Measurements from ENCODE around the gene ABCA4.

DNA sequence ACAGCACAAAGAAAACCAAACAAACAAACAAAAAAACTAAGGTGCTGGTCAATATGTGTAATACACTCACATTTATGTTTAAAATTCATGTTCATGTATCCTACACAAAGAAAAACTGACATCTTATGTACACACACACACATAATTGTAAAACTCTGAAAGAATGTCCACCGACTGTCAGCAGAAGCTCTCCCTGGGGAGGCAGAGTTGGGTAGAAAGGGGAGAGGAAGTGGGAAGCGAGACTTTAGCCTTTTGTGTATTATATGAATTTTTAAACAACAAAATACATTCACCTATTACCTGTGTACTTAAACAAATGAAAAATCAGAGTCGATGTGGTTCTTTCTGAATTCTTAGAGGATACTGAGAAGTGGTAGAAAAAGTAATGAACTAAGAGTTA is 88.3 kb downstream of the ABCA4 start:
- TF ChIP-seq, protein P1, sequence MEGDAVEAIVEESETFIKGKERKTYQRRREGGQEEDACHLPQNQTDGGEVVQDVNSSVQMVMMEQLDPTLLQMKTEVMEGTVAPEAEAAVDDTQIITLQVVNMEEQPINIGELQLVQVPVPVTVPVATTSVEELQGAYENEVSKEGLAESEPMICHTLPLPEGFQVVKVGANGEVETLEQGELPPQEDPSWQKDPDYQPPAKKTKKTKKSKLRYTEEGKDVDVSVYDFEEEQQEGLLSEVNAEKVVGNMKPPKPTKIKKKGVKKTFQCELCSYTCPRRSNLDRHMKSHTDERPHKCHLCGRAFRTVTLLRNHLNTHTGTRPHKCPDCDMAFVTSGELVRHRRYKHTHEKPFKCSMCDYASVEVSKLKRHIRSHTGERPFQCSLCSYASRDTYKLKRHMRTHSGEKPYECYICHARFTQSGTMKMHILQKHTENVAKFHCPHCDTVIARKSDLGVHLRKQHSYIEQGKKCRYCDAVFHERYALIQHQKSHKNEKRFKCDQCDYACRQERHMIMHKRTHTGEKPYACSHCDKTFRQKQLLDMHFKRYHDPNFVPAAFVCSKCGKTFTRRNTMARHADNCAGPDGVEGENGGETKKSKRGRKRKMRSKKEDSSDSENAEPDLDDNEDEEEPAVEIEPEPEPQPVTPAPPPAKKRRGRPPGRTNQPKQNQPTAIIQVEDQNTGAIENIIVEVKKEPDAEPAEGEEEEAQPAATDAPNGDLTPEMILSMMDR (IDR thresholded peaks at IDR 0.05): no peak
- no peak for TF ChIP-seq EZH2 (IDR thresholded peaks at IDR 0.05)
- TF ChIP-seq EZH2phosphoT487 (IDR thresholded peaks at IDR 0.05): no peak

Measured in neural progenitor cell (in vitro differentiated cells).